Measurements from ENCODE around the gene ALDH3B2.
"Not testable (repeated sequence)": the region's sequence is repeated elsewhere in the genome, so short reads cannot be mapped to it uniquely, and the experiment has no call there.

Gene ALDH3B2

DNA sequence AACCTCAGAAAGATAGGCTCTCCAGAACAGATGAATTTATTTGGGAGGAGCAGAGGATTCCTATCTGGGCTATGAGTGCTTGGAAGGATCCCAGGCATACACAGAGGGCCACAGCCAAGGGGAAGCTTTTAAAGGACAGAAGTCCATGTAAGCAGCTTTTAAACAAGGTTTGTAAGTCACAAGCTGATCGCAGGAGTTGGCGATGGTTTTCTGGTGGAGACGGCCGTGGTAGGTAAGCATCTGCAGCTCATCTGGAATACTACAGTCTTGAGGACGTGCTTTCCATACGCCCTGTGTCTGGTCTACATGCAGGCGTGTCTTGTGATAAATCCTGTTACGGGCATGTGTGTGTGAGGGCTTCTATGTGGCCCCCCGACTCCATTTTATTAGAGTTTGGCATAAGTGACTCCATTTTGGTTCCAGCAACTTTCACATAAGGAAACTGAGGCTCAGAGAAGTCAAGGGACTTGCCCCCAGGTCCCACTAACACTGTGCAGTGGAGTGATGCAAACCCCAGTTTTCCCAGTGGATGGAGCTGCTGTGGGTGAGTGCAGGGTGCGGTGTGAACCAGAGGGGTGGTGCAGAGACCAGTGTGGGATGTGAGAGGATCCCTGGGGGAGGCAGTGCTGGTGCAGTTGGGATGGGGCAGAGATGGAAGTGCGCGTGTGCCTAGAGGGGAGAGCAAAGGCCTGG is 12.1 kb downstream of the ALDH3B2 start:
- H3K36me3 ChIP-seq (ENCODE audit: control insufficient read depth in 5 of 5, insufficient read depth in 5 of 5, low read length in 5 of 5), result no peaks in the 10 kb centered on the region
- H3K27ac ChIP-seq (ENCODE audit: low read depth, low read length), result no peak overlapping the region
- H3K27me3 ChIP-seq (ENCODE audit: control insufficient read depth in 5 of 5, insufficient read depth in 4 of 5, low read length in 5 of 5), result peaks cover 0 to 4% (median 0%) of the 10 kb centered on the region in 5 donors
- H3K9me3 ChIP-seq (ENCODE audit: control insufficient read depth in 5 of 5, low read length in 5 of 5), result no peaks in the 10 kb centered on the region
- no peak overlapping the region for H3K9ac ChIP-seq (ENCODE audit: low read length in 5 of 5)
- no peak overlapping the region for H3K4me3 ChIP-seq (ENCODE audit: low read depth in 1 of 5, low read length in 5 of 5)
- H3K4me1 ChIP-seq (ENCODE audit: control insufficient read depth in 5 of 5, insufficient read depth in 5 of 5, low read length in 5 of 5), result peaks cover 0 to 2% (median 0%) of the 10 kb centered on the region in 5 donors

DNA sequence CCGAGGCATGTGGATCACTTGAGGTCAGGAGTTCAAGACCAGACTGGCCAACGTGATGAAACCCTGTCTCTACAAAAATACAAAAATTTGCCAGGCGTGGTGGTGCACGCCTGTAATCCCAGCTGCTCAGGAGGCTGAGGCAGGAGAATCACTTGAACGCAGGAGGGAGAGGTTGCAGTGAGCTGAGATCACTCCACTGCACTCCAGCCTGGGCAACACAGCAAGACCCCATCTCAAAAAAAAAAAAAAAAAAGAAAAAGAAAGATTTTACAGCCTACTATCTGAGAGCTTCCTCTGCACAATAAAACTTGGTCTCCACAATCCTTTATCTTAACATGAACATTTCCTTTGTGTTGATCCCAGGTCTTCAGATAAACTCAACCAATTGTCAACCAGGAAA is 13.7 kb downstream of the ALDH3B2 start:
- not testable (repeated sequence) for H3K4me3 ChIP-seq (ENCODE audit: low read depth in 1 of 5, low read length in 5 of 5); H3K27ac ChIP-seq (ENCODE audit: low read depth, low read length); H3K36me3 ChIP-seq (ENCODE audit: control insufficient read depth in 5 of 5, insufficient read depth in 5 of 5, low read length in 5 of 5); H3K4me1 ChIP-seq (ENCODE audit: control insufficient read depth in 5 of 5, insufficient read depth in 5 of 5, low read length in 5 of 5); H3K9ac ChIP-seq (ENCODE audit: low read length in 5 of 5); H3K27me3 ChIP-seq (ENCODE audit: control insufficient read depth in 5 of 5, insufficient read depth in 4 of 5, low read length in 5 of 5); H3K9me3 ChIP-seq (ENCODE audit: control insufficient read depth in 5 of 5, low read length in 5 of 5)

DNA sequence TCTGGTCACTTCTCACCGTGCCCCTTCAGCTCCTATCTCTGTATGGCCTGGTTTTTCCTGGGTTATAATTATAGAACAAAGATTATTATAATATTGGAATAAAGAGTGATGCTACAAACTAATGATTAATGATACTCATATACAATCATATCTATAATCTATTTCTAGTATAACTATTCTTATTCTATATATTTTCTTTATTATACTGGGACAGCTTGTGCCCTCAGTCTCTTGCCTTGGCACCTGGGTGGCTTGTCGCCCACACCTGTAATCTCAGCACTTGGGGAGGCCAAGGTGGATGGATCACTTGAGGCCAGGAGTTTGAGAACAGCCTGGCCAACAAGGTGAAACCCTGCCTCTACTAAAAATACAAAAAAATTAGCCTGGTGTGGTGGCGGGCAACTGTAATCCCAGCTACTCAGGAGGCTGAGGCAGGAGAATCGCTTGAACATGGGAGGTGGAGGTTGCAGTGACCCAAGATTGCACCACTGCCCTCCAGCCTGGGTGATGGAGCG is 14.7 kb downstream of the ALDH3B2 start:
- H3K36me3 ChIP-seq (ENCODE audit: control insufficient read depth in 5 of 5, insufficient read depth in 5 of 5, low read length in 5 of 5); H3K9ac ChIP-seq (ENCODE audit: low read length in 5 of 5); H3K27ac ChIP-seq (ENCODE audit: low read depth, low read length); H3K4me1 ChIP-seq (ENCODE audit: control insufficient read depth in 5 of 5, insufficient read depth in 5 of 5, low read length in 5 of 5); H3K9me3 ChIP-seq (ENCODE audit: control insufficient read depth in 5 of 5, low read length in 5 of 5); H3K27me3 ChIP-seq (ENCODE audit: control insufficient read depth in 5 of 5, insufficient read depth in 4 of 5, low read length in 5 of 5); H3K4me3 ChIP-seq (ENCODE audit: low read depth in 1 of 5, low read length in 5 of 5): not testable (repeated sequence)

- Histone ChIP-seq H3K9me3 (ENCODE audit: control insufficient read depth in 5 of 5, low read length in 5 of 5) (no peaks in the 10 kb centered on the region), H3K36me3 (ENCODE audit: control insufficient read depth in 5 of 5, insufficient read depth in 5 of 5, low read length in 5 of 5) (no peaks in the 10 kb centered on the region), H3K9ac (ENCODE audit: low read length in 5 of 5) (peak overlapping the region in 1 of 5 donors; percentile 10), H3K4me1 (ENCODE audit: control insufficient read depth in 5 of 5, insufficient read depth in 5 of 5, low read length in 5 of 5) (peaks cover 0 to 3% (median 0%) of the 10 kb centered on the region in 5 donors), H3K27me3 (ENCODE audit: control insufficient read depth in 5 of 5, insufficient read depth in 4 of 5, low read length in 5 of 5) (peaks cover 0 to 9% (median 0%) of the 10 kb centered on the region in 5 donors), H3K4me3 (ENCODE audit: low read depth in 1 of 5, low read length in 5 of 5) (no peak overlapping the region), H3K27ac (ENCODE audit: low read depth, low read length) (no peak overlapping the region)
Observed at GRCh38 chr11:67657300-67657699, 17.1 kb downstream of the ALDH3B2 start.

GRCh38 chr11:67656278-67656922 is 18.0 kb downstream of the ALDH3B2 start:
- Histone ChIP-seq H3K36me3 (ENCODE audit: control insufficient read depth in 5 of 5, insufficient read depth in 5 of 5, low read length in 5 of 5) (no peaks in the 10 kb centered on the region), H3K27me3 (ENCODE audit: control insufficient read depth in 5 of 5, insufficient read depth in 4 of 5, low read length in 5 of 5) (peaks cover 0 to 10% (median 0%) of the 10 kb centered on the region in 5 donors), H3K27ac (ENCODE audit: low read depth, low read length) (no peak overlapping the region), H3K9me3 (ENCODE audit: control insufficient read depth in 5 of 5, low read length in 5 of 5) (no peaks in the 10 kb centered on the region), H3K4me1 (ENCODE audit: control insufficient read depth in 5 of 5, insufficient read depth in 5 of 5, low read length in 5 of 5) (peaks cover 0 to 3% (median 0%) of the 10 kb centered on the region in 5 donors), H3K4me3 (ENCODE audit: low read depth in 1 of 5, low read length in 5 of 5) (no peak overlapping the region), H3K9ac (ENCODE audit: low read length in 5 of 5) (no peak overlapping the region)

DNA sequence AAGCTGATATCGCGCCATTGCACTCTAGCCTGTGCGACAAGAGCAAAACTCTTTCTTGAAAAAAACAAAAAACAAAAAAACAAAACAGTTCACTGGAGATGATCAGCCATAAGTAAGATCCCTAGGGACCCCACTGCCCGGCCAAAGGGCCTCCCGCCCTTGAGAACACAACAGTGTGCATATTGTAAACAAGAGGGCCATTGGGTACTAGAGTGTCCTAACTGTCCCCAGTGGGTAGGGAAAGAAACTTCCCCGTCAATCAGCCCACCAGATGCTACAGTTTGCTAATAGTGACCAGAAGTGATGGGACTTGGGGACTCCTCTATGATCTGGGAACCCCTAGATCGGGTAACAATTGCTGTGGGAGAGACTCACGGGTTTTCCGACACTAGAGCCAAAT is 20.2 kb downstream of the ALDH3B2 start:
- Histone ChIP-seq H3K36me3 (ENCODE audit: control insufficient read depth in 5 of 5, insufficient read depth in 5 of 5, low read length in 5 of 5) (peaks cover 0 to 2% (median 0%) of the 10 kb centered on the region in 5 donors), H3K27ac (ENCODE audit: low read depth, low read length) (no peak overlapping the region), H3K9ac (ENCODE audit: low read length in 5 of 5) (no peak overlapping the region), H3K27me3 (ENCODE audit: control insufficient read depth in 5 of 5, insufficient read depth in 4 of 5, low read length in 5 of 5) (peaks cover 0 to 22% (median 6%) of the 10 kb centered on the region in 5 donors), H3K9me3 (ENCODE audit: control insufficient read depth in 5 of 5, low read length in 5 of 5) (peaks cover 0 to 4% (median 0%) of the 10 kb centered on the region in 5 donors), H3K4me3 (ENCODE audit: low read depth in 1 of 5, low read length in 5 of 5) (no peak overlapping the region), H3K4me1 (ENCODE audit: control insufficient read depth in 5 of 5, insufficient read depth in 5 of 5, low read length in 5 of 5) (peaks cover 0 to 15% (median 7%) of the 10 kb centered on the region in 5 donors)

GRCh38 chr11:67652965-67653845 is 21.2 kb downstream of the ALDH3B2 start:
- Histone ChIP-seq H3K27me3 (ENCODE audit: control insufficient read depth in 5 of 5, insufficient read depth in 4 of 5, low read length in 5 of 5) (peaks cover under 1 to 26% (median 13%) of the 10 kb centered on the region in 5 donors), H3K4me3 (ENCODE audit: low read depth in 1 of 5, low read length in 5 of 5) (no peak overlapping the region), H3K4me1 (ENCODE audit: control insufficient read depth in 5 of 5, insufficient read depth in 5 of 5, low read length in 5 of 5) (peaks cover 0 to 20% (median 7%) of the 10 kb centered on the region in 5 donors), H3K27ac (ENCODE audit: low read depth, low read length) (no peak overlapping the region), H3K36me3 (ENCODE audit: control insufficient read depth in 5 of 5, insufficient read depth in 5 of 5, low read length in 5 of 5) (peaks cover 0 to 2% (median 0%) of the 10 kb centered on the region in 5 donors), H3K9ac (ENCODE audit: low read length in 5 of 5) (no peak overlapping the region), H3K9me3 (ENCODE audit: control insufficient read depth in 5 of 5, low read length in 5 of 5) (peaks cover 0 to 4% (median 0%) of the 10 kb centered on the region in 5 donors)

DNA sequence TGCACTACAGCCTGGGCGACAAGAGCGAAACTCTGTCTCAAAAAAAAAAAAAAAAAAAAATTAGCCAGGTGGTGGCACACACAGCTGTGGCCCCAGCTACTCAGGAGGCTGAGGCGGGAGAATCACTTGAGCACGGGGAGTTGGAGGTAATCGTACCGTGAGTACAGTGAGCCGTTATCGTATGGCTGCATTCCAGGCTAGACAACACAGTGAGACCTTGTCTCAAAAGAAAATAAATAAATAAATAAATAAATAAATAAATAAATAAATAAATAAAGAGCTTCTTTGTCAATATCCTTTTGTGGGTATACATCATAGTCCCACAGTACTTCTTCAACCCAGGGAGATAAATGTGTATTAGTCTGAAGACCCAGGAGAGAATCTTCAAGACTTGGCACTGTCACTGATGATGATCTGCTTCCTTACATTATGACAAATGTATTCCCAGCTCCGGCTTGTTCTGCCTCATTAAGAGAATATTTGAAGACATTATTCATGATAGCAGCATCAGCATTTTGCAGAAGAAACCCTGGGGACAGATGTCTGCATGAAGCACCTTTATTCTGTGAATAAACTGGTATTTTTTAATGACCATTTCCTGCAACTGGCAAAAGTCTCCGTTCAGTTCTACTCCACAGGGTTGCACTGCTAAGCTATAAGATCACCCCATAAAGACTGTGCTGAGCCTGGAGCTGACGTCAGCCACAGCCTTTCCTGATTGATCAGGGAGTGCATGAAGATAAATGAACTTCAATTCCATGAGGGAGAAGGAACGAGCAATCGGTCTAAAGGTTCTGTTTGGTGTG is 22.2 kb downstream of the ALDH3B2 start:
- Histone ChIP-seq H3K4me3 (ENCODE audit: low read depth in 1 of 5, low read length in 5 of 5) (no peak overlapping the region), H3K36me3 (ENCODE audit: control insufficient read depth in 5 of 5, insufficient read depth in 5 of 5, low read length in 5 of 5) (peaks cover 0 to 2% (median 0%) of the 10 kb centered on the region in 5 donors), H3K4me1 (ENCODE audit: control insufficient read depth in 5 of 5, insufficient read depth in 5 of 5, low read length in 5 of 5) (peaks cover 0 to 20% (median 7%) of the 10 kb centered on the region in 5 donors), H3K27me3 (ENCODE audit: control insufficient read depth in 5 of 5, insufficient read depth in 4 of 5, low read length in 5 of 5) (peaks cover 6 to 28% (median 19%) of the 10 kb centered on the region in 5 donors), H3K9me3 (ENCODE audit: control insufficient read depth in 5 of 5, low read length in 5 of 5) (peaks cover 0 to 4% (median 0%) of the 10 kb centered on the region in 5 donors), H3K9ac (ENCODE audit: low read length in 5 of 5) (no peak overlapping the region), H3K27ac (ENCODE audit: low read depth, low read length) (no peak overlapping the region)
